ENCODE data around the gene AGO4.

- TF ChIP-seq CTCF (IDR thresholded peaks at IDR 0.05) (no peak), POLR2A (IDR thresholded peaks at IDR 0.05) (no peak), EP300 (IDR thresholded peaks at IDR 0.05) (no peak), POLR2AphosphoS5 (IDR thresholded peaks at IDR 0.05) (no peak)
These were observed 17.1 kb upstream of the AGO4 start for GRCh38 chr1:35790670-35791069.

Data from sigmoid colon (tissue), 4 donors.